Muscle of leg (tissue), 11 donors: ENCODE data around the gene ZBTB7C. TPM values are rescaled to one million over a fixed set of nuclear protein-coding genes. Genes with fewer than 3 reads are reported as not detected.

Experiments used
- DNase-seq: peaks from one replicate; pipeline ENCODE4 v3.0.0; 2013
- H3K27ac ChIP-seq: one replicate; pipeline ENCODE4 v1.5.1; 2013; ENCODE audit warnings: mild to moderate bottlenecking, low read length, control low read depth
- H3K27me3 ChIP-seq: one replicate; pipeline ENCODE4 v1.6.1; 2013; ENCODE audit warnings: low read length; ENCODE audit not compliant: control insufficient read depth, insufficient read depth
- H3K36me3 ChIP-seq: one replicate; pipeline ENCODE4 v1.6.1; 2013; ENCODE audit warnings: low read length; ENCODE audit not compliant: control insufficient read depth, insufficient read depth
- H3K4me1 ChIP-seq: one replicate; pipeline ENCODE4 v1.6.1; 2013; ENCODE audit warnings: low read length; ENCODE audit not compliant: control insufficient read depth, insufficient read depth
- H3K4me3 ChIP-seq: one replicate; pipeline ENCODE4 v1.5.1; 2013; ENCODE audit warnings: low read length, control low read depth
- H3K9me3 ChIP-seq: replicated peaks from 2 replicates; pipeline ENCODE4 v1.6.1; 2013; ENCODE audit warnings: low read depth, low read length; ENCODE audit not compliant: control insufficient read depth
- WGBS: methylation state at CpG from one replicate; pipeline ENCODE4 v1.1.5; 2013; ENCODE audit warnings: missing lambda C conversion rate; ENCODE audit not compliant: insufficient coverage; 5-methylcytosine and 5-hydroxymethylcytosine counted together
- polyA plus RNA-seq, 8 donors: library from polyadenylated mRNA; unstranded; fragments of 120-200 nt; gene quantifications; one replicate each; pipeline versions ENCODE4 v1.2.1 to v1.2.3, GENCODE V29; 2013; ENCODE audit warnings: inconsistent platforms in 1 of 8, low replicate concordance in 1 of 8; ENCODE audit not compliant: insufficient read length in 8 of 8, insufficient read depth in 1 of 8
- total RNA-seq: library from RNA; stranded (reverse); fragments of 120-200 nt; gene quantifications from one replicate; pipeline ENCODE4 v1.2.4, GENCODE V29; 2013

ZBTB7C gene
- total and polyA plus RNA-seq, 9 donors: 2.8 to 5.6 (median 4.1) TPM

DNA sequence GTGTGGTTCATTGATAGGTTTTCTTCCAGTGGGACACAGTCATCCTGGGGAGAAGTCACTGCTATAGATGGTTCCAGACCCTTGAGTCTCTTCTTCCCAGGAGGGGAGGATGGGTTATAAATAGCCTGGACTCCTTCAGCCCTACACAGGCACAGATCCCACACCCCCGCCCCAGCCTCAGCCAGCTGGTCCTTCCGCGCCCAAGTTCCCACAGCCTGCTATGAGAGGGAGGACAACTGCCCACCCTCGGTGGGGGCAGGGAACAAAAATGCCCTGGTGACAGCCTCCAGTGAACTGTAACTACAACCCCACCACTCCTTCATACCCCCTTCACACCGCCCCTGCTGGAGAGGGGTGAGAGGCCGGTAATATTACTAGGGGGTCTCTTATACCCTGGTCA is 3.2 kb downstream of the ZBTB7C start:
- H3K4me3 ChIP-seq: no peak overlapping the region
- peaks cover 58% of the 10 kb centered on the region for H3K4me1 ChIP-seq
- DNase-seq: peak; percentile 67
- no peaks in the 10 kb centered on the region for H3K9me3 ChIP-seq
- 37% methylated on average over 3 of the region's 6 CpGs for WGBS
- no peaks in the 10 kb centered on the region for H3K36me3 ChIP-seq
- peak overlapping the region; percentile 4 for H3K27ac ChIP-seq
- peaks cover 33% of the 10 kb centered on the region for H3K27me3 ChIP-seq

DNA sequence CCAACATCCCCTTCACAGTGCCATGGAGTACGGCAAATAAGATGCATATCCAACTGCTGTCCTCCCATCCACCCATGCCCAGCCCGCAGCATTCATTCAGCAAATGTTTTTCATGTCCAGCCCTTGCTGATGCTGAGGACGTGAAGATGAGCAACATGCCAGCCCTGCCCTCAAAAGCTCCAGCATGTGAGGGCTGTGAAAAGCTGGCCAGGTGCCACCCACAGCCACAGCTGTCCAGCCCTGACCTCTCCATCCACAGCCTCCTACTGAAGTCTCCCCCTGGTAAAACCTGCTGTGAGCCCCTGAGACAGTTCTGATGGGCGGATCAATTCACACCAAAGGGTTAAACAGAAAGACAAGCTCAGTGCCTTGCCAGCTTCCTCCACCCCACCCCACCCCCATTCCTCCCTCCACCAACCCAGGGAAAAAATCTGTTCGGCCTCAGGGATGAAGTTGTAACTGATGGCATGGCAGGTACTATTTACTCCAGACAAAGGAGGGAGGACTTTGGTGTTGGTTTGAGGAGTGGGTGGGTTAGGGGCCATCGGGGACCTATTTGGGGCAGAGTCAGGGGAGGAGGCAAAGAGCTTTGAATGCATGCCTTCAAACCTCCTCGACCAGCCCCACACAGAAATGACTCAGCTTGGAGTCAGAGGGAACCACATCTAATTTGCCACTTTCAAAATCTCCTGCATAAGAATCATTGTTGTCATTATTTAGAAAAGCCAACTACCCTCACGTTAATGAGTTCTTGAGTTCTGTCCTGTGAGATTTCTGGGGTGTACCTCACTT is 4.3 kb downstream of the ZBTB7C start:
- no peak overlapping the region for H3K4me3 ChIP-seq
- WGBS: 74% methylated on average over 3 of the region's 8 CpGs
- no peaks in the 10 kb centered on the region for H3K36me3 ChIP-seq
- DNase-seq: peak; percentile 74
- H3K9me3 ChIP-seq: no peaks in the 10 kb centered on the region
- peaks cover 28% of the 10 kb centered on the region for H3K27me3 ChIP-seq
- peak overlapping the region; percentile 75 for H3K27ac ChIP-seq
- H3K4me1 ChIP-seq: peaks cover 59% of the 10 kb centered on the region

DNA sequence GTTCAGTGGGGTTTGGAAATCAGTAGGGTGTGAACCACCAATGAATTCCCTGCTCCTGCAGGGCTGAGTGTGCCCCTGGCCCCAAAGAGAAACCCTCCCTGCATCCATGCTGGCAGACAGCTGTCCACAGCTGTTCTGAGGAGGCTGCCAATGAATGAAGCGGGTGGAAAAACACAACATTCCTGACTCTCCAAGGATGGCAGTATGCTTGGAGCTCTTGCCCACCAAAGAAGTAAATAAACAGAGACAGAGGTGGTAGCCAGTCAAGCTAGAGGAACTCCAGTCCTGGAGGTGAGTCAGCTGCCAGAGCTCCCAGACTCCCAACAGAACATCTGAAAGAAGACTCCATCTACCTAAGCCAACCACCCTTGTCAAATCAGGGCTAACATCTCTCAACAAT is 6.2 kb downstream of the ZBTB7C start:
- peak; percentile 85 for DNase-seq
- Histone ChIP-seq H3K27ac (peak overlapping the region; percentile 74), H3K27me3 (peaks cover 23% of the 10 kb centered on the region), H3K36me3 (no peaks in the 10 kb centered on the region), H3K9me3 (no peaks in the 10 kb centered on the region), H3K4me3 (no peak overlapping the region), H3K4me1 (peaks cover 60% of the 10 kb centered on the region)
- WGBS: no CpG with 5 or more reads among the region's 1 CpG

DNA sequence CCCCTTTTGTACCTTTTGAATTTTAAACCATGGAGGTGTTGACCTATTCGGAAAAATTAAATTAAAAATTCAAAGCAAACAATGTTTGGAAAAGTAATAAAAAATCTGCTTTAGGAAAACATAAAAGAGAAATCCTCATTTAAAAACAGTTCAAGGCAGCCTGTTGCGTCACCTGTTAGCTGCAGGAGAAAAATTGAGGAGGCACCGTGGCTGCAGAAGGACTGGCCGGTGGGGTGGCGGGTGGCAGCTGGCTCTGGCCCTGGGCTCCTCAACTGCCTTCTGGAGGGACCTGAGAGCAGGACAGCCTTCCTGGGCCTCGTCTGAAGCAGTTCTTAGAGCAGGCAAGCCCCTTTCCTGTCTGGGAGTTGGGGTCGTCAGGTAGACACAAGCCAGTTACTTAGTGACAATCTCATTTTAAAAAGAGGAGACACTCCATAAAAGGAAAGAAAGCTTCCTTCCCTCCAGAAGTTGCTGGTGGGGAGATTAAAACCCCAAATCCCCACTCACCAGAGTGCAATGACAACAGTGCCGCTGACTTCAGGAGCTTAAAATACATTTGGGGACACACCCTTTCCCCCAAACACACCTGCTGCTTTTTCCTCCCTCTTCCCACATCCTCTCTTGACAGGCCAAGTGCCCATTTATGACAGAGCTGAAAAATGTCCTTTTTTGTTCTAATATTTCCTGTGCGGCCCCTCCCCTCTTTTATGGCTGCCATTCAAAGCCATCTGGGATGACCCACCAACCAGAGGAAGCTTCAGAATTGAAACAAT is 9.7 kb downstream of the ZBTB7C start:
- Histone ChIP-seq H3K27ac (no peak overlapping the region), H3K4me3 (no peak overlapping the region), H3K36me3 (no peaks in the 10 kb centered on the region), H3K27me3 (peaks cover 6% of the 10 kb centered on the region), H3K4me1 (peaks cover 40% of the 10 kb centered on the region), H3K9me3 (no peaks in the 10 kb centered on the region)
- 62% methylated on average over 6 of the region's 9 CpGs for WGBS
- no peak for DNase-seq

DNA sequence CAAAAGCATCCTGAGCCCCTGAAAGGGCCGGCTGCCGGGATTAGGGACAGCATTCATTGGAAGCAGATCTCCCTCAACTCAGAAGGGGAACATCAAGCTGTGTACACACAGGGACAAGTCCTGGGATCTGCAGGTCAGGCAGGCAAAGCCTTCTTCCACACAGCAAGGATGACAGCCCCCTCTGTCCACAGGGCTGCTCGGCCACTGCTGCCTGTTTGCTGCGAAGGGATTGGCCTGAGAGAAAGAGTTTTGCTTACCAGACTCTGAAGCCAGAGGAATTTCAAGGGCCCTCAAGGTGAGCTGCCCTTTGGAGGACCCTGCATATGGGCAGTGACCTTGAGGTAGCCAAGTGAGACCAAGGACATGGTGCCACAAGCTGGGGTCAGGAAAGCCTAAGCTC is 11.1 kb downstream of the ZBTB7C start:
- 62% methylated on average over 4 of the region's 4 CpGs for WGBS
- Histone ChIP-seq H3K4me1 (peaks cover 40% of the 10 kb centered on the region), H3K27me3 (peaks cover 2% of the 10 kb centered on the region)

DNA sequence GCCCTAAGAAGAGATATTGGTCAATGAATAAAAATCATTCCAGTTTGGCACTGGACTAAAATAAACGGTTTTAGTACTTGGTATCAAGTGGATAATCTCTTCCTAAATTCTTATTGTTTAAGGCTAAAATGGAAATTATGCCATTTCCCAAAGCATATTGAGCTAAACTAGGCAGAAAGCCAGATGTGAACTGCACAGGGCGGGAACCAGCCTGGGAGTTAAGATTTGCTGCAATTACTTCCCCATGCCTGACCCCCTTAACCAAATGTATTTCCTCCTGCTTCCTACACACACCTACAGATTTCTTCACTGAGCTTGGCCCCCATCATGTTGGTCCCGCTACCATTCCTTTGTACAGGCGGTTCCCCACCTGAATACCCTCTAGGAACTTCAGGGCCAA is 12.2 kb downstream of the ZBTB7C start:
- Histone ChIP-seq H3K4me3 (no peak overlapping the region), H3K4me1 (peaks cover 48% of the 10 kb centered on the region), H3K9me3 (no peaks in the 10 kb centered on the region), H3K27me3 (peaks cover 2% of the 10 kb centered on the region), H3K36me3 (no peaks in the 10 kb centered on the region), H3K27ac (no peak overlapping the region)
- DNase-seq: no peak
- WGBS: 50% methylated on average over 2 of the region's 4 CpGs

More for the DNA sequence above, 11.1 kb downstream of the ZBTB7C start:
- no peaks in the 10 kb centered on the region for H3K36me3 ChIP-seq
- H3K4me3 ChIP-seq: no peak overlapping the region
- H3K27ac ChIP-seq: no peak overlapping the region
- H3K9me3 ChIP-seq: no peaks in the 10 kb centered on the region
- DNase-seq: no peak

DNA sequence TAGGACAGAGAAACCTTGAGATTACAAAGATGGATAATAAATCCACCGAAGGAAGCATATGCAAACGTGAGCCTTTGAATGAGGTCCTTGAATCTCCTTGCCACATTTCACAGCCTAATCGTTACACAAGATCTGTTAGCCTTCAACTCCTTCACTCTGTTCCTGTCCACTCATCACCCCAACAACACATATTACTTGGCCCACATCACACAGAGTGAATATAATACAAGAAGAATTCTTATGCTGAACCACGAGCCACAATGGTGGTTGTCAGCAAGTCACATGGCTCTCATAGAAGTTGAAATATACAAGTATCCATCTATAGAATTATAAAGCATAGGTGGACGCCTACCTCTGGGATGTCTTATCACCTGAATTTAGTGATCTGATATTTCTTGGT is 12.6 kb downstream of the ZBTB7C start:
- WGBS: 60% methylated on average over 1 of the region's 5 CpGs
- DNase-seq: no peak
- Histone ChIP-seq H3K36me3 (no peaks in the 10 kb centered on the region), H3K9me3 (no peaks in the 10 kb centered on the region), H3K27me3 (peaks cover 2% of the 10 kb centered on the region), H3K4me1 (peaks cover 48% of the 10 kb centered on the region), H3K4me3 (no peak overlapping the region), H3K27ac (no peak overlapping the region)

DNA sequence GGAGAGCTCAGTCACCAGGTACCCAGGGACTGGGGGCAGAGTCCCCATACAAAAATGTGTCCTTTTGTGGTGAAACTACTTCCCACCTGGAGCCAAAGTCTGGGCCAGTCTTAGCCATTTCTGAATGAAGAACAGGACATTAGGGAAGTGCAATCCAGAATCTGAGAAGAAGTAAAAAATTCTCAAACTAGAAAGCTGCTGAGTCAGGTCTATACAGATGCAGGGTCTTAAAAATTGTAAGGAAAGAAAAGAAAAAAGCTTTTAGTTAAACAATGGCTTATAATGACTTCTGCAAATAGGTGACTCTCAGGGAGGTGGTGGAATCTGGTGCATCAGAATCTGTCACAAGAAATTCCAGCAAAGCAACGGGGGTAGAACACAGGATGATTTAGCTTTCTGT is 13.5 kb downstream of the ZBTB7C start:
- Histone ChIP-seq H3K27me3 (peaks cover 2% of the 10 kb centered on the region), H3K9me3 (no peaks in the 10 kb centered on the region), H3K4me3 (no peak overlapping the region), H3K4me1 (peaks cover 47% of the 10 kb centered on the region), H3K27ac (no peak overlapping the region), H3K36me3 (no peaks in the 10 kb centered on the region)
- DNase-seq: no peak
- WGBS: no CpG with 5 or more reads among the region's 1 CpG

DNA sequence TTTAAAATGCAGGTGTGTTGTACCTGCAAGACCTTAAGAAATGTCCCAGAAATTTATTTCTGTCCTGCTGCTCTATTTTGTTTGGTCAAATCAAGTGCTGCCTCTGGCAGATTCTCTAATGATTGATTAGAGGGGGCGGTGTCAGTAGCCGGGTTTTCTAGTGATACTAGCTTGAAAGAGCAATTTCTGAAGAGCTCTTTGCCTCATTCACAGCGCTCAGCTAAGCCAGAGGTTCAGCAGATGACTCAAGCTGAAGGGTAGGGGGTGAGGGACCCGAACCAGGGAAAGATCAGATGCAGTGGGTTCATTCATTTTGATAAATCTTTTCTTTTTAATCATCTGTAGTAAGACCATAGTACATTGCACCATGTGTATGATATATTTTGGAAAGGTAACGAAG is 15.0 kb downstream of the ZBTB7C start:
- DNase-seq: no peak
- Histone ChIP-seq H3K4me3 (no peak overlapping the region), H3K36me3 (no peaks in the 10 kb centered on the region), H3K27me3 (peaks cover 2% of the 10 kb centered on the region), H3K27ac (no peak overlapping the region), H3K9me3 (no peaks in the 10 kb centered on the region), H3K4me1 (peaks cover 34% of the 10 kb centered on the region)
- WGBS: 92% methylated on average over 2 of the region's 5 CpGs

DNA sequence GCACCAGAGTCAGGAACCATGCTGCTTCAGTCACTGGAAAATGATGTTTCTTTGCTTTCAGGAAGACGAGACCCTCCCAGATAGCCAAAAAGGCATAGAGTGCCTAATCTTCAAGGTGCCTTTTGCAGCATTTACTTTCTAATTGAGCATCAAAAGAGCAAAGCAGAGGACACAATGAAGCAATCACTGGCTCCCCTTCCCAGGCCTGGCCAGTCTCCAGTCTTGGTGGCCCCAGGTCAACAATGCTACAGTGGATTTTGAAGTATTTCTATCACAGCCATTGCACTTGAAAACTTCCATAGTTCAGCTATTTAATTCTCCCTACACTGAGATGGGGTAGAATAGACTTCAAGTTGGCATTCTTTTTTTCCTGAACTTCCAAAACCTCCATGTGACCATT is 15.4 kb downstream of the ZBTB7C start:
- Histone ChIP-seq H3K27me3 (peaks cover 2% of the 10 kb centered on the region), H3K4me1 (peaks cover 34% of the 10 kb centered on the region), H3K27ac (no peak overlapping the region), H3K36me3 (no peaks in the 10 kb centered on the region), H3K9me3 (no peaks in the 10 kb centered on the region), H3K4me3 (no peak overlapping the region)
- WGBS: 17% methylated on average over 1 of the region's 1 CpG
- DNase-seq: no peak
